Vagina (tissue), 2 donors: ENCODE measurements around the gene SIRPA. TPM values are rescaled to one million over a fixed set of nuclear protein-coding genes. Genes with fewer than 3 reads are reported as not detected.

Experiments
- DNase-seq, 2 donors: peaks; one replicate each; pipeline ENCODE4 v3.0.0-alpha.2; 2017; ENCODE audit errors: extremely low spot score in 2 of 2
- H3K27ac ChIP-seq: fragments of 200-600 bp; sonication (generic); one replicate; pipeline ENCODE4 v1.5.1; 2019
- H3K27me3 ChIP-seq: fragments of 200-600 bp; sonication (generic); one replicate; pipeline ENCODE4 v1.5.1; 2019
- H3K36me3 ChIP-seq, 2 donors: fragments of 200-600 bp; sonication (generic); one replicate each; pipeline ENCODE4 v1.5.1; 2017 to 2019
- H3K4me1 ChIP-seq: fragments of 200-600 bp; sonication (generic); one replicate; pipeline ENCODE4 v1.5.1; 2019
- H3K4me3 ChIP-seq, 2 donors: fragments of 200-600 bp; sonication (generic); 1 replicate in 1 of 2; 2 replicates in 1 of 2; pipeline ENCODE4 v1.5.1; 2016 to 2019
- H3K9me3 ChIP-seq: fragments of 200-600 bp; sonication (generic); one replicate; pipeline ENCODE4 v1.5.1; 2019
- POLR2A ChIP-seq, 2 donors: fragments of 450-650 bp; IDR thresholded peaks; one replicate each; pipeline ENCODE4 v1.6.1; 2017; ENCODE audit warnings: antibody characterized with exemption in 2 of 2, mild to moderate bottlenecking in 2 of 2, moderate library complexity in 2 of 2
- POLR2AphosphoS5 ChIP-seq, 2 donors: sonication (generic); formaldehyde crosslinking; IDR thresholded peaks; one replicate each; pipeline ENCODE4 v1.9.0; 2017; ENCODE audit warnings: antibody characterized with exemption in 2 of 2, mild to moderate bottlenecking in 2 of 2, low read depth in 1 of 2; ENCODE audit not compliant: insufficient read depth in 1 of 2
- intact Hi-C: fragments of 100-400 bp; cut with DNase I; formaldehyde crosslinking; loops from one replicate; pipeline ENCODE4 v1.15.1; 2023
- total RNA-seq: library from RNA; depleted of rRNA; stranded (reverse); fragments of >200 nt; gene quantifications from one replicate; pipeline ENCODE4 v1.2.3, GENCODE V29; 2016
- TF ChIP-seq, protein P1 (sequence below), 3 experiments: fragments of 450-650 bp in 2 of 3; fragments of 200-600 bp in 1 of 3; sonication (generic) in 1 of 3; IDR thresholded peaks; one replicate each; pipeline ENCODE4 v1.5.1; 2017 to 2019; ENCODE audit warnings: antibody characterized with exemption in 3 of 3, mild to moderate bottlenecking in 2 of 3, moderate library complexity in 2 of 3

The SIRPA gene
- total RNA-seq, 1 donor from 2014 or later, result 52.3 TPM

GRCh38 chr20:1848373-1848772 is 46.8 kb upstream of the SIRPA start:
- Histone ChIP-seq H3K27ac (no peak overlapping the region), H3K4me3 (no peak overlapping the region), H3K9me3 (no peaks in the 10 kb centered on the region), H3K36me3 (no peaks in the 10 kb centered on the region), H3K4me1 (peaks cover 10% of the 10 kb centered on the region), H3K27me3 (no peaks in the 10 kb centered on the region)
- TF ChIP-seq, protein P1, sequence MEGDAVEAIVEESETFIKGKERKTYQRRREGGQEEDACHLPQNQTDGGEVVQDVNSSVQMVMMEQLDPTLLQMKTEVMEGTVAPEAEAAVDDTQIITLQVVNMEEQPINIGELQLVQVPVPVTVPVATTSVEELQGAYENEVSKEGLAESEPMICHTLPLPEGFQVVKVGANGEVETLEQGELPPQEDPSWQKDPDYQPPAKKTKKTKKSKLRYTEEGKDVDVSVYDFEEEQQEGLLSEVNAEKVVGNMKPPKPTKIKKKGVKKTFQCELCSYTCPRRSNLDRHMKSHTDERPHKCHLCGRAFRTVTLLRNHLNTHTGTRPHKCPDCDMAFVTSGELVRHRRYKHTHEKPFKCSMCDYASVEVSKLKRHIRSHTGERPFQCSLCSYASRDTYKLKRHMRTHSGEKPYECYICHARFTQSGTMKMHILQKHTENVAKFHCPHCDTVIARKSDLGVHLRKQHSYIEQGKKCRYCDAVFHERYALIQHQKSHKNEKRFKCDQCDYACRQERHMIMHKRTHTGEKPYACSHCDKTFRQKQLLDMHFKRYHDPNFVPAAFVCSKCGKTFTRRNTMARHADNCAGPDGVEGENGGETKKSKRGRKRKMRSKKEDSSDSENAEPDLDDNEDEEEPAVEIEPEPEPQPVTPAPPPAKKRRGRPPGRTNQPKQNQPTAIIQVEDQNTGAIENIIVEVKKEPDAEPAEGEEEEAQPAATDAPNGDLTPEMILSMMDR (IDR thresholded peaks at IDR 0.05), result no peak
- no peak for TF ChIP-seq POLR2AphosphoS5 (IDR thresholded peaks at IDR 0.05; ENCODE audit: insufficient read depth in 1 of 2, low read depth in 1 of 2)
- no peak for TF ChIP-seq POLR2A (IDR thresholded peaks at IDR 0.05)
- no peak for DNase-seq
- intact Hi-C loops, result no loop called here

- no peak for DNase-seq
- no peak for TF ChIP-seq POLR2AphosphoS5 (IDR thresholded peaks at IDR 0.05; ENCODE audit: insufficient read depth in 1 of 2, low read depth in 1 of 2)
- no peak for TF ChIP-seq POLR2A (IDR thresholded peaks at IDR 0.05)
- TF ChIP-seq, protein P1 (IDR thresholded peaks at IDR 0.05), result no peak
- Histone ChIP-seq H3K36me3 (no peaks in the 10 kb centered on the region), H3K4me3 (no peak overlapping the region), H3K27ac (no peak overlapping the region), H3K9me3 (no peaks in the 10 kb centered on the region), H3K27me3 (no peaks in the 10 kb centered on the region), H3K4me1 (peaks cover 10% of the 10 kb centered on the region)
- intact Hi-C loops, result no loop called here
Measured at GRCh38 chr20:1851396-1851795, 43.8 kb upstream of the SIRPA start.

- Histone ChIP-seq H3K4me3 (no peak overlapping the region), H3K4me1 (peaks cover 10% of the 10 kb centered on the region), H3K27me3 (no peaks in the 10 kb centered on the region), H3K36me3 (no peaks in the 10 kb centered on the region), H3K9me3 (no peaks in the 10 kb centered on the region), H3K27ac (no peak overlapping the region)
- intact Hi-C loops, result no loop called here
- TF ChIP-seq POLR2AphosphoS5 (IDR thresholded peaks at IDR 0.05; ENCODE audit: insufficient read depth in 1 of 2, low read depth in 1 of 2), result no peak
- TF ChIP-seq, protein P1 (IDR thresholded peaks at IDR 0.05), result no peak
- no peak for TF ChIP-seq POLR2A (IDR thresholded peaks at IDR 0.05)
- DNase-seq, result no peak
Measured at GRCh38 chr20:1853473-1853872, 41.7 kb upstream of the SIRPA start.

GRCh38 chr20:1854246-1854645 is 41.0 kb upstream of the SIRPA start:
- intact Hi-C loops, result no loop called here
- peaks cover 10% of the 10 kb centered on the region for H3K4me1 ChIP-seq

DNA sequence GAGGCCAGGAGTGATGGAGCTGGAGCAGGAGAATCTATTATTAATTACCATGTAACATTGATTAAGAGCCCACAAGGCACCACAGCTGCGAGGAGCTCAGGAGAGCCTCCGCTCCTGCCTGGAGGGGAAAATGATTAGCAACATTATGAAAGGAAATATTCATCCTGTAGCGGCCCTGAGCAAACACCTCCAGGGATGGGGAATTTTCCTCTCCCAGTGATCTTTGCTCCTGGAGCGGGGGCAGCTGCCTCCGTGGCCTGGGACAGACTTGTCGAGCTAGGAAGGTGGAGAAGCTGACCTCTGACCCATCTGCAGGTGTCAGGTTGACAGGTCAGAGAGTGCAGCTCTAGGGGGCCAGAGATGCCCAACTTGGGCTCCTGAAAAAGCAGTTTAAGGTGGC is 40.1 kb upstream of the SIRPA start:
- Histone ChIP-seq H3K27ac (no peak overlapping the region), H3K27me3 (no peaks in the 10 kb centered on the region), H3K36me3 (no peaks in the 10 kb centered on the region), H3K9me3 (no peaks in the 10 kb centered on the region), H3K4me3 (no peak overlapping the region), H3K4me1 (peaks cover 10% of the 10 kb centered on the region)
- DNase-seq, result no peak
- intact Hi-C loops, result no loop called here
- TF ChIP-seq, protein P1 (IDR thresholded peaks at IDR 0.05), result no peak
- TF ChIP-seq POLR2A (IDR thresholded peaks at IDR 0.05) (no peak), POLR2AphosphoS5 (IDR thresholded peaks at IDR 0.05; ENCODE audit: insufficient read depth in 1 of 2, low read depth in 1 of 2) (no peak)

More at GRCh38 chr20:1854246-1854645, 41.0 kb upstream of the SIRPA start:
- no peaks in the 10 kb centered on the region for H3K36me3 ChIP-seq
- H3K9me3 ChIP-seq, result no peaks in the 10 kb centered on the region
- TF ChIP-seq POLR2AphosphoS5 (IDR thresholded peaks at IDR 0.05; ENCODE audit: insufficient read depth in 1 of 2, low read depth in 1 of 2) (no peak), POLR2A (IDR thresholded peaks at IDR 0.05) (no peak)
- TF ChIP-seq, protein P1 (IDR thresholded peaks at IDR 0.05), result no peak
- no peak overlapping the region for H3K4me3 ChIP-seq
- H3K27ac ChIP-seq, result no peak overlapping the region
- DNase-seq, result no peak
- H3K27me3 ChIP-seq, result no peaks in the 10 kb centered on the region
